K562 (cell line): ENCODE measurements around the gene GAL3ST3. TPM values are rescaled to one million over a fixed set of nuclear protein-coding genes. Genes with fewer than 3 reads are reported as not detected.

Experiments used
- CXXC5 ChIP-seq: fragments of 250-450 bp; sonication (Bioruptor Pico); IDR thresholded peaks from 2 replicates; pipeline ENCODE4 v1.8.0; 2022; ENCODE audit warnings: inconsistent platforms, mild to moderate bottlenecking, moderate library complexity
- GABPB1 ChIP-seq: sonication (generic); formaldehyde crosslinking; IDR thresholded peaks from 2 replicates; pipeline ENCODE4 v1.8.0; 2022; ENCODE audit warnings: mild to moderate bottlenecking, missing genetic modification reagents
- HCFC1 ChIP-seq: IDR thresholded peaks from 2 replicates; pipeline ENCODE4 v1.6.1; 2012; ENCODE audit warnings: low read depth, low read length, improper control_type of control experiment
- MYC ChIP-seq, 2 experiments: fragments of 250-450 bp in 1 of 2; sonication (Bioruptor Pico) in 1 of 2; IDR thresholded peaks; 2 replicates each; pipeline versions ENCODE4 v1.5.1 to v1.6.1; 2012 to 2021; ENCODE audit warnings: low read depth in 2 of 2, borderline replicate concordance in 1 of 2, improper control_type of control experiment in 1 of 2, low read length in 1 of 2, mild to moderate bottlenecking in 1 of 2, moderate library complexity in 1 of 2
- NCOA2 ChIP-seq, 2 experiments: fragments of 450-650 bp; IDR thresholded peaks; 2 replicates each; pipeline ENCODE4 v1.6.1; 2018; ENCODE audit warnings: mild to moderate bottlenecking in 2 of 2, moderate library complexity in 1 of 2; ENCODE audit not compliant: partially characterized antibody in 2 of 2
- ZBTB17 ChIP-seq: fragments of 450-650 bp; formaldehyde crosslinking; IDR thresholded peaks from 2 replicates; pipeline ENCODE4 v1.4.0; 2020; ENCODE audit warnings: mild to moderate bottlenecking
- ZNF589 ChIP-seq: fragments of 200-800 bp; sonication (Bioruptor generic); IDR thresholded peaks from 2 replicates; pipeline ENCODE4 v1.6.1; 2016; ENCODE audit warnings: low read depth, missing genetic modification characterization, missing compliant biosample characterization
- polyA plus RNA-seq, 8 experiments: library from polyadenylated mRNA; depleted of rRNA in 4 of 8; stranded (reverse) in 5 of 8; unstranded in 3 of 8; fragments of >200 nt; fragmentation: Nextera tagmentation in 2 of 8; fragmentation: Illumina TruSeq in 1 of 8; extraction: Ambion mirVana in 2 of 8; extraction: Trizol in 1 of 8; gene quantifications; 2 replicates each; pipeline versions ENCODE4 v1.2.1 to v1.2.3, GENCODE V29; 2011 to 2014; ENCODE audit warnings: inconsistent platforms in 1 of 8, missing spikeins in 1 of 8
- total RNA-seq, 7 experiments: library from RNA; depleted of rRNA in 6 of 7; stranded (reverse); fragments of >200 nt in 6 of 7; fragmentation: Illumina TruSeq in 2 of 7; extraction: Trizol in 2 of 7; gene quantifications; 2 replicates each; pipeline versions ENCODE4 v1.2.1 to v1.2.3, GENCODE V29; 2011 to 2021; ENCODE audit warnings: low replicate concordance in 1 of 7
- TF ChIP-seq, protein P1 (sequence below), 2 experiments: fragments of 150-350 bp in 1 of 2; IDR thresholded peaks; 2 replicates each; pipeline ENCODE4 v1.6.1; 2012 to 2016; ENCODE audit warnings: low read depth in 2 of 2, low read length in 2 of 2, mild to moderate bottlenecking in 1 of 2, moderate library complexity in 1 of 2
- TF ChIP-seq, protein P2 (sequence below): sonication (generic); IDR thresholded peaks from 2 replicates; pipeline ENCODE4 v1.6.1; 2016
- TF ChIP-seq, protein P3 (sequence below): fragments of 250-450 bp; sonication (Bioruptor Pico); IDR thresholded peaks from 2 replicates; pipeline ENCODE4 v1.5.0; 2021; ENCODE audit warnings: mild to moderate bottlenecking, borderline replicate concordance
- TF ChIP-seq, protein P4 (sequence below): sonication (generic); formaldehyde crosslinking; IDR thresholded peaks from 2 replicates; pipeline ENCODE4 v1.8.1; 2023; ENCODE audit warnings: mild to moderate bottlenecking, missing genetic modification reagents
- TF ChIP-seq, protein P5 (sequence below): sonication (generic); formaldehyde crosslinking; IDR thresholded peaks from 2 replicates; pipeline ENCODE4 v1.8.1; 2023; ENCODE audit warnings: mild to moderate bottlenecking, missing genetic modification reagents, moderate library complexity

The GAL3ST3 gene
- total and polyA plus RNA-seq, 9 of the 15 experiments (the other 6 are each of a cell fraction or from before 2014, with no cell fraction given), result not detected

DNA sequence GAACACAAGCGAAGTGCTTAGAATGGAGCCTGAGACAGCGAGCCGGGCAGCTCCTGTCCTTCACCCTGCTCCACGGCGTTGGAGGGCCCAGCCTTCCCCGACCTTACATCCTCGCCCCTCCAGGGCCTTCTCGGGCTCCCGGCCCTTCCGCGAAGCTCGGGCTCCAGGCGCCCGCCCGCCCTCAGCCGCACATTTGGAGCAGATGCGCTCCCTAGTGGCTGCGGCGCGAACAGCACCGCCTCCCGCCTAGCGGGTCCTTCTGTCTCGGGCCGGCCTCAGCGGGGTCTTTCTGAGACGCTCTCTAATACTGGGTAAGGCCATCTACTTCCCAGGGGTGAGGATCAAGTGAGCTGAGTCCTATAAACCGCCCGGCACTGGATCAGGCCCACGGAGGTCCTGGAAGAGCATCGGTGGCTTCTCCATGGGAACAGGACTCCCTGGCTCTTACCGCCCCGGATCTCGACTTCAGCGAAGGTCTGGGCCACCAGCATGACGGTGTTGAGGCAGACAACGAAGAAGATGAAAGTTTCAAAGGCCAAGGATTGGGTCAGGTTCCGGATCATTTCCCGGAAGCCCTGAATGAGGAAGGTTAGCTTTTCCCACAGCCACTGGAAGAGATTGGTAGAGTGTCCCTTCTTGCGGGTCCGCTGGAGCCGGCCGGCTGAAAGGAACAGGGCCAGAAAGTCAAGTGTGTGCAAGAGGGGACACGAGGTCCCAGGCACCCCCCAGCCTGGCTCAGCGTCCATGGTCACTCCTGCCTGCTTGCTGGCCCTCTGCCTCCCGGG lies 26.4 kb downstream of the GAL3ST3 start (continued):
- TF ChIP-seq, protein P1, sequence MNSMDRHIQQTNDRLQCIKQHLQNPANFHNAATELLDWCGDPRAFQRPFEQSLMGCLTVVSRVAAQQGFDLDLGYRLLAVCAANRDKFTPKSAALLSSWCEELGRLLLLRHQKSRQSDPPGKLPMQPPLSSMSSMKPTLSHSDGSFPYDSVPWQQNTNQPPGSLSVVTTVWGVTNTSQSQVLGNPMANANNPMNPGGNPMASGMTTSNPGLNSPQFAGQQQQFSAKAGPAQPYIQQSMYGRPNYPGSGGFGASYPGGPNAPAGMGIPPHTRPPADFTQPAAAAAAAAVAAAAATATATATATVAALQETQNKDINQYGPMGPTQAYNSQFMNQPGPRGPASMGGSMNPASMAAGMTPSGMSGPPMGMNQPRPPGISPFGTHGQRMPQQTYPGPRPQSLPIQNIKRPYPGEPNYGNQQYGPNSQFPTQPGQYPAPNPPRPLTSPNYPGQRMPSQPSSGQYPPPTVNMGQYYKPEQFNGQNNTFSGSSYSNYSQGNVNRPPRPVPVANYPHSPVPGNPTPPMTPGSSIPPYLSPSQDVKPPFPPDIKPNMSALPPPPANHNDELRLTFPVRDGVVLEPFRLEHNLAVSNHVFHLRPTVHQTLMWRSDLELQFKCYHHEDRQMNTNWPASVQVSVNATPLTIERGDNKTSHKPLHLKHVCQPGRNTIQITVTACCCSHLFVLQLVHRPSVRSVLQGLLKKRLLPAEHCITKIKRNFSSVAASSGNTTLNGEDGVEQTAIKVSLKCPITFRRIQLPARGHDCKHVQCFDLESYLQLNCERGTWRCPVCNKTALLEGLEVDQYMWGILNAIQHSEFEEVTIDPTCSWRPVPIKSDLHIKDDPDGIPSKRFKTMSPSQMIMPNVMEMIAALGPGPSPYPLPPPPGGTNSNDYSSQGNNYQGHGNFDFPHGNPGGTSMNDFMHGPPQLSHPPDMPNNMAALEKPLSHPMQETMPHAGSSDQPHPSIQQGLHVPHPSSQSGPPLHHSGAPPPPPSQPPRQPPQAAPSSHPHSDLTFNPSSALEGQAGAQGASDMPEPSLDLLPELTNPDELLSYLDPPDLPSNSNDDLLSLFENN (IDR thresholded peaks at IDR 0.05; ENCODE audit: low read depth in 2 of 2, low read length in 2 of 2), result peak in 1 of 2 experiments; percentile 44; a peak in 1 of 4 replicates
- TF ChIP-seq NCOA2 (IDR thresholded peaks at IDR 0.05; ENCODE audit: partially characterized antibody in 2 of 2) (no peak), MYC (IDR thresholded peaks at IDR 0.05; ENCODE audit: low read depth, low read length) (0 out of 2 replicates have a peak, but pooled peaks have one; percentile 46), MYC (CRISPR knock-in tag; IDR thresholded peaks at IDR 0.05; ENCODE audit: borderline replicate concordance, low read depth) (no peak), HCFC1 (0 out of 2 replicates have a peak, but pooled peaks have one; percentile 31), ZNF589 (CRISPR knock-in tag) (no peak), CXXC5 (peak; percentile 54; the same call in 1 of the 2 replicates), GABPB1 (CRISPR knock-in tag) (peak; percentile 62; the same call in 1 of the 2 replicates), ZBTB17 (CRISPR knock-in tag) (0 out of 2 replicates have a peak, but pooled peaks have one; percentile 7)
- TF ChIP-seq, protein P2, sequence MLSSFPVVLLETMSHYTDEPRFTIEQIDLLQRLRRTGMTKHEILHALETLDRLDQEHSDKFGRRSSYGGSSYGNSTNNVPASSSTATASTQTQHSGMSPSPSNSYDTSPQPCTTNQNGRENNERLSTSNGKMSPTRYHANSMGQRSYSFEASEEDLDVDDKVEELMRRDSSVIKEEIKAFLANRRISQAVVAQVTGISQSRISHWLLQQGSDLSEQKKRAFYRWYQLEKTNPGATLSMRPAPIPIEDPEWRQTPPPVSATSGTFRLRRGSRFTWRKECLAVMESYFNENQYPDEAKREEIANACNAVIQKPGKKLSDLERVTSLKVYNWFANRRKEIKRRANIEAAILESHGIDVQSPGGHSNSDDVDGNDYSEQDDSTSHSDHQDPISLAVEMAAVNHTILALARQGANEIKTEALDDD, result no peak
- TF ChIP-seq, protein P3, sequence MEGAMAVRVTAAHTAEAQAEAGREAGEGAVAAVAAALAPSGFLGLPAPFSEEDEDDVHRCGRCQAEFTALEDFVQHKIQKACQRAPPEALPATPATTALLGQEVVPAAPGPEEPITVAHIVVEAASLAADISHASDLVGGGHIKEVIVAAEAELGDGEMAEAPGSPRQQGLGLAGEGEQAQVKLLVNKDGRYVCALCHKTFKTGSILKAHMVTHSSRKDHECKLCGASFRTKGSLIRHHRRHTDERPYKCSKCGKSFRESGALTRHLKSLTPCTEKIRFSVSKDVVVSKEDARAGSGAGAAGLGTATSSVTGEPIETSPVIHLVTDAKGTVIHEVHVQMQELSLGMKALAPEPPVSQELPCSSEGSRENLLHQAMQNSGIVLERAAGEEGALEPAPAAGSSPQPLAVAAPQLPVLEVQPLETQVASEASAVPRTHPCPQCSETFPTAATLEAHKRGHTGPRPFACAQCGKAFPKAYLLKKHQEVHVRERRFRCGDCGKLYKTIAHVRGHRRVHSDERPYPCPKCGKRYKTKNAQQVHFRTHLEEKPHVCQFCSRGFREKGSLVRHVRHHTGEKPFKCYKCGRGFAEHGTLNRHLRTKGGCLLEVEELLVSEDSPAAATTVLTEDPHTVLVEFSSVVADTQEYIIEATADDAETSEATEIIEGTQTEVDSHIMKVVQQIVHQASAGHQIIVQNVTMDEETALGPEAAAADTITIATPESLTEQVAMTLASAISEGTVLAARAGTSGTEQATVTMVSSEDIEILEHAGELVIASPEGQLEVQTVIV (CRISPR knock-in tag), result no peak
- TF ChIP-seq, protein P4, sequence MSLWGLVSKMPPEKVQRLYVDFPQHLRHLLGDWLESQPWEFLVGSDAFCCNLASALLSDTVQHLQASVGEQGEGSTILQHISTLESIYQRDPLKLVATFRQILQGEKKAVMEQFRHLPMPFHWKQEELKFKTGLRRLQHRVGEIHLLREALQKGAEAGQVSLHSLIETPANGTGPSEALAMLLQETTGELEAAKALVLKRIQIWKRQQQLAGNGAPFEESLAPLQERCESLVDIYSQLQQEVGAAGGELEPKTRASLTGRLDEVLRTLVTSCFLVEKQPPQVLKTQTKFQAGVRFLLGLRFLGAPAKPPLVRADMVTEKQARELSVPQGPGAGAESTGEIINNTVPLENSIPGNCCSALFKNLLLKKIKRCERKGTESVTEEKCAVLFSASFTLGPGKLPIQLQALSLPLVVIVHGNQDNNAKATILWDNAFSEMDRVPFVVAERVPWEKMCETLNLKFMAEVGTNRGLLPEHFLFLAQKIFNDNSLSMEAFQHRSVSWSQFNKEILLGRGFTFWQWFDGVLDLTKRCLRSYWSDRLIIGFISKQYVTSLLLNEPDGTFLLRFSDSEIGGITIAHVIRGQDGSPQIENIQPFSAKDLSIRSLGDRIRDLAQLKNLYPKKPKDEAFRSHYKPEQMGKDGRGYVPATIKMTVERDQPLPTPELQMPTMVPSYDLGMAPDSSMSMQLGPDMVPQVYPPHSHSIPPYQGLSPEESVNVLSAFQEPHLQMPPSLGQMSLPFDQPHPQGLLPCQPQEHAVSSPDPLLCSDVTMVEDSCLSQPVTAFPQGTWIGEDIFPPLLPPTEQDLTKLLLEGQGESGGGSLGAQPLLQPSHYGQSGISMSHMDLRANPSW (CRISPR knock-in tag), result 0 out of 2 replicates have a peak, but pooled peaks have one; percentile 65
- TF ChIP-seq, protein P5, sequence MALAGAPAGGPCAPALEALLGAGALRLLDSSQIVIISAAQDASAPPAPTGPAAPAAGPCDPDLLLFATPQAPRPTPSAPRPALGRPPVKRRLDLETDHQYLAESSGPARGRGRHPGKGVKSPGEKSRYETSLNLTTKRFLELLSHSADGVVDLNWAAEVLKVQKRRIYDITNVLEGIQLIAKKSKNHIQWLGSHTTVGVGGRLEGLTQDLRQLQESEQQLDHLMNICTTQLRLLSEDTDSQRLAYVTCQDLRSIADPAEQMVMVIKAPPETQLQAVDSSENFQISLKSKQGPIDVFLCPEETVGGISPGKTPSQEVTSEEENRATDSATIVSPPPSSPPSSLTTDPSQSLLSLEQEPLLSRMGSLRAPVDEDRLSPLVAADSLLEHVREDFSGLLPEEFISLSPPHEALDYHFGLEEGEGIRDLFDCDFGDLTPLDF, result no peak
